Bronchial epithelial cell (primary cell): ENCODE measurements around the gene AUTS2. TPM values are rescaled to one million over a fixed set of nuclear protein-coding genes. Genes with fewer than 3 reads are reported as not detected.

ENCODE experiments used
- DNase-seq: peaks from one replicate; pipeline ENCODE4 v3.0.0-alpha.2; 2010; ENCODE audit warnings: low read depth
- FAIRE-seq: peaks from 2 replicates; lab custom pipeline; 2011; peaks lifted over from hg19 to GRCh38; lab: Jason Lieb, UNC
- H3K27me3 ChIP-seq: 2 replicates; pipeline ENCODE4 v1.5.1; 2011; ENCODE audit warnings: low read length; ENCODE audit not compliant: control insufficient read depth, insufficient read depth
- H3K36me3 ChIP-seq: 2 replicates; pipeline ENCODE4 v1.5.1; 2011; ENCODE audit warnings: low read length; ENCODE audit not compliant: control insufficient read depth, insufficient read depth
- H3K4me3 ChIP-seq: 2 replicates; pipeline ENCODE4 v1.5.1; 2011; ENCODE audit warnings: mild to moderate bottlenecking, low read depth, low read length, control low read depth
- total RNA-seq: library from RNA; depleted of rRNA; stranded (reverse); fragments of >200 nt; gene quantifications from 2 replicates; pipeline ENCODE4 v1.2.1, GENCODE V29; 2014
- TF ChIP-seq, protein P1 (sequence below): IDR thresholded peaks from 2 replicates; pipeline ENCODE4 v1.5.1; 2011; ENCODE audit warnings: mild to moderate bottlenecking, moderate library complexity, low read length, control low read depth, inconsistent platforms; ENCODE audit not compliant: insufficient read depth, severe bottlenecking

AUTS2 gene
- total RNA-seq, 1 donor from 2014 or later: 9.5 TPM

- no peak for FAIRE-seq
Observed at GRCh38 chr7:70376561-70377031, 778.3 kb downstream of the AUTS2 start.

DNA sequence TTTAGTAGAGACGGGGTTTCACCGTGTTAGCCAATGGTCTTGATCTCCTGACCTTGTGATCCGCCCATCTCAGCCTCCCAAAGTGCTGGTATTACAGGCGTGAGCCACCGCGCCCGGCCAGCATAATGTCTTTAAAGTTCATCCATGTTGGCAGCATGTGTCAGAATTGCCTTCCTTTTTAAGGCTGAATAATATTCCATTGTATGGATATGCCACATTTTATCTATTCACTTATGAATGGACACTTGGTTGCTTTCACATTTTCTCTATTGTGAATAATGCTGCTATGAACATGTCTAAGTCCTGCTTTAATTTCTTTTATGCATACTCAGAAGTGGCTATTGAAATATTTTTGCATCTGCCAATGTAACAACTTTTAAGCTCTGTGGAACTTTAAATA lies 779.7 kb downstream of the AUTS2 start:
- Histone ChIP-seq H3K4me3 (no peak overlapping the region), H3K27me3 (no peaks in the 10 kb centered on the region), H3K36me3 (no peaks in the 10 kb centered on the region)
- no peak for FAIRE-seq
- TF ChIP-seq, protein P1, sequence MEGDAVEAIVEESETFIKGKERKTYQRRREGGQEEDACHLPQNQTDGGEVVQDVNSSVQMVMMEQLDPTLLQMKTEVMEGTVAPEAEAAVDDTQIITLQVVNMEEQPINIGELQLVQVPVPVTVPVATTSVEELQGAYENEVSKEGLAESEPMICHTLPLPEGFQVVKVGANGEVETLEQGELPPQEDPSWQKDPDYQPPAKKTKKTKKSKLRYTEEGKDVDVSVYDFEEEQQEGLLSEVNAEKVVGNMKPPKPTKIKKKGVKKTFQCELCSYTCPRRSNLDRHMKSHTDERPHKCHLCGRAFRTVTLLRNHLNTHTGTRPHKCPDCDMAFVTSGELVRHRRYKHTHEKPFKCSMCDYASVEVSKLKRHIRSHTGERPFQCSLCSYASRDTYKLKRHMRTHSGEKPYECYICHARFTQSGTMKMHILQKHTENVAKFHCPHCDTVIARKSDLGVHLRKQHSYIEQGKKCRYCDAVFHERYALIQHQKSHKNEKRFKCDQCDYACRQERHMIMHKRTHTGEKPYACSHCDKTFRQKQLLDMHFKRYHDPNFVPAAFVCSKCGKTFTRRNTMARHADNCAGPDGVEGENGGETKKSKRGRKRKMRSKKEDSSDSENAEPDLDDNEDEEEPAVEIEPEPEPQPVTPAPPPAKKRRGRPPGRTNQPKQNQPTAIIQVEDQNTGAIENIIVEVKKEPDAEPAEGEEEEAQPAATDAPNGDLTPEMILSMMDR: no peak
- DNase-seq: no peak

More at GRCh38 chr7:70376561-70377031, 778.3 kb downstream of the AUTS2 start:
- no peaks in the 10 kb centered on the region for H3K27me3 ChIP-seq
- H3K36me3 ChIP-seq: no peaks in the 10 kb centered on the region
- no peak for DNase-seq
- TF ChIP-seq, protein P1: no peak
- no peak overlapping the region for H3K4me3 ChIP-seq

- DNase-seq (peak; percentile 17), FAIRE-seq (no peak)
- TF ChIP-seq, protein P1: no peak
- no peak overlapping the region for H3K4me3 ChIP-seq
- no peaks in the 10 kb centered on the region for H3K27me3 ChIP-seq
- no peaks in the 10 kb centered on the region for H3K36me3 ChIP-seq
Observed at GRCh38 chr7:70379210-70379609, 780.9 kb downstream of the AUTS2 start.

GRCh38 chr7:70380421-70381015 lies 782.2 kb downstream of the AUTS2 start:
- H3K36me3 ChIP-seq: no peaks in the 10 kb centered on the region
- H3K4me3 ChIP-seq: no peak overlapping the region
- DNase-seq: no peak
- TF ChIP-seq, protein P1: no peak
- FAIRE-seq: no peak
- no peaks in the 10 kb centered on the region for H3K27me3 ChIP-seq

GRCh38 chr7:70383066-70383782 lies 784.9 kb downstream of the AUTS2 start:
- Histone ChIP-seq H3K27me3 (no peaks in the 10 kb centered on the region), H3K36me3 (no peaks in the 10 kb centered on the region), H3K4me3 (no peak overlapping the region)
- TF ChIP-seq, protein P1: no peak
- FAIRE-seq (no peak), DNase-seq (no peak)
